Activated T-cell treated with anti-CD3 and anti-CD28 coated beads for 4 hours (primary cell): ENCODE measurements around the gene NINL.

Experiments
- DNase-seq: peaks from one replicate; pipeline ENCODE4 v3.0.0-alpha.2; 2020

Gene NINL

GRCh38 chr20:25461786-25462545, 123.4 kb downstream of the NINL start:
- DNase-seq, result no peak

DNA sequence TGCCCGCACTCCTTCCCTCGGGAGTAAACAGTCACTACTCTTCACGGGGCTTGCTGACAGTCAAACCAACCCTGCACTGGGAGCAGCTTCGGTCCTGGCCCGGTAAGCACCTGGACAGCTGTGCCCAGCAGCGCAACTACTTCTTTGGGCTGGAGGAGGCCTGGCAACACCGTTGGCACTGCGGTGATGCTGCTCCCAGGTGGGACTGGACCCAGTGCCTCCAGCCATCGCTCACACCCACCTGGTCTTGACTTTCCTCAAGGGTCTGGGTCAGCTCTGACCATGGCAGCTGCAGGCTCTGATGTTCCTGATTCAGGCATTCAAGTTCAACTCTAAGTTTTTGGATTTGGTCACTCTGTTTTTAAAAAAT, 124.1 kb downstream of the NINL start:
- no peak for DNase-seq

GRCh38 chr20:25460566-25461280, 124.6 kb downstream of the NINL start:
- DNase-seq, result no peak

GRCh38 chr20:25459916-25460535, 125.3 kb downstream of the NINL start:
- DNase-seq, result no peak

- DNase-seq, result no peak
These were observed 126.1 kb downstream of the NINL start for GRCh38 chr20:25459111-25459830.

GRCh38 chr20:25457886-25458680, 127.2 kb downstream of the NINL start:
- DNase-seq, result no peak

DNA sequence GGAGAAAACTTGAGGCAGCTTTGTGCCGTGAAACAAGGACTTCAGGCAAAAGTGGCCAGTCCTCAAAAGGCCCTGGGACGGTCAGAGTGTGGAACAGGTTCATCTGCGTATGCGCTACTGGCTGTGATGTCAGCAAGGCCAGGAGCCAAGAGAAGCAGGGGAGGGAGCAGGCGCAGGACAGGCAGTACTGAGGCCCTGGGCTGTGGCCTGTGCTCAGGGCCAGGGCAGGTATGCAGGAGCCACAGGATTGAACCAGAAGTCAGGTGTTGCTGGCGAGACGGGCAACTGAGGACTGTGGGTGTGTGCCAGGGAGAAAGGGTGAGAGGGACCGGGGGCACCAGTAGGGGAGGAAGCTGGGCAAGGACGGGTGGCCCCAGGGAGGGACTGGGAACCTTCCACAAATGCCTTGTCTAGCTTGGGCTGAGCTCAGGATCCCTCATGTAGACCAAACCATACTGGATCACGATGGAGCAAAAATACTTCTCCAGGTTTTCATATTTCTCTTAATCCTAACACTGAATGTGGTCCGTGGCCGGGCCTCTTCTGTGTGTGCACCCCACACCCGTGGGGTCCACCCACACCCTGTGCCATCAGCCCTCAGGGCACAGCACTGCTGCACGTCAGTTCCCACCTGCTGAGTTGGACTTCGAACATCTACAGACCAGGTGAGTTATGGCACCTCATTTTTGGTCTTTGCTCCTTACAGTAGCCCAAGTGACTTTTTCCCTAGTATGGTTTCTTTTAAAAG, 131.0 kb downstream of the NINL start:
- DNase-seq, result no peak

DNA sequence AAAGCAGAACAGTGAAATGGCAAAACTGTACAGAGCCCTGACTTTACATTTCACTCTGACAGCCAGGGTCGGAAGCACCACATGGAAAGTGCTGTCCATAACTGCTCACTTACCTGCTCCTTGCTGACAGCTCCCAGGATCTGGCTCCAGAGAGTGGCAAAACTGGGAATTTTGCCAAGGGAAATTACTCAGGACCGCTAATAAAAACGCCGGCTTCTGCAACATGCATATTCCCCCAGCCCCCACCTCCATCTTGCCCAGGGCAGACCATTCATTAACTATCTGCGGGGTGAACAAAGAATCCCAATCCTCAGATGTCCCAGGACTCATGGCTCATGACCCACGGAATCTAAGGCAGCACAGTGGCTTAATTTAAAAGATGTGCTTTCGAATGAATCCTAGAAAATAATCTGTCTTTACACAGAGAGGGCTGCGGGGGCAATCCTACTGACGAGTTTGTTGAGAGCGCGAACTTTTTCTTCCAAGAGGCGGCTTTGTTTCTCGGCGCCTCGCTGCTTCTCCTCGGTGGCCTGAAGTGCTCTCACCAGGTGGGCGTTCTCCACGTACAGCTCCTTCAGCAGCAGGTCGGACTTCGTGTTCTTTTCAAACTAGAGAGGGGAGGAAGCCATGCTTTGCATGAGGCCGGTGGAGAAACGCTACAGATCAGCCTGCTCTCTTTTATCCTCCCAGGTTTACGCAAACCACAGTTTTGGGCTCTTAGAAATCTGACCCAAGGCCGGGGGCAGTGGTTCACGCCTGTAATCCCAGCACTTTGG, 132.1 kb downstream of the NINL start:
- DNase-seq, result no peak

GRCh38 chr20:25452333-25452732, 133.0 kb downstream of the NINL start:
- no peak for DNase-seq

DNA sequence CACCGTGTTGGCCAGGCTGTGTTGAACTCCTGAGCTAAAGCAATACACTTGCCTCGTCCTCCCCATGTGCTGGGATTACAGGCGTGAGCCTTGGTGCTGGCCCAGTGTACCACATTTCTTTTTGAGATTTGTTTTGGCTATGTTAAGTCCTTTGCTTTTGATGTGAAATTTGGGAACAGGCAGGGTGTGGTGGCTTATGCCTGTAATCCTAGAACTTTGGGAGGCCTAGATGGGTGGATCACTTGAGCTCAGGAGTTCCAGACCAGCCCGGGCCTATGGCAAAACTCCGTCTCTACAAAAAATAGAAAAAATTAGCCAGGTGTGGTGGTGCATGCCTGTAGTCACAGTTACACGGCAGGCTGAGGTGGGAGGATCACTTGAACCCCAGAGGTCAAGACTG, 137.7 kb downstream of the NINL start:
- DNase-seq, result no peak

DNA sequence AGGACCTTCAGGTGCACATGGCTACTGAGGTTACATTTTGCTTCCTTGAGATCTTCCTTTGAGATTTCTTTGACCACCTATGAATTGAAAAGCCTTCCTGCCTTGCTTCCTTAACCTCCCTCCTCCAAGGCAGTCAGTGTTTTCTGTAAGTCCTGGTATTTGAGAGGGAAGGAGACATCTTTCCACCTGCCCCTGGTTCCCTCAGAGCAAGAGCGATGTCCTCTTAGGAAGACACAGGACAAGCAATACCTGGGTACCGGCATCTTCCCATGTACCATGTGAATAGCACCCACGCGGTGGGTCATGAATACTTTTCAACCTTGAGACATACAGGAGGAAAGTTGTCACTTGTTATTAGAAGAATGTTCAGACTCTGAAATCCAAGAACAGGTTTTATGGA, 140.8 kb downstream of the NINL start:
- no peak for DNase-seq

- DNase-seq, result no peak
These were observed 146.0 kb downstream of the NINL start for GRCh38 chr20:25439328-25439727.

- no peak for DNase-seq
These were observed 148.2 kb downstream of the NINL start for GRCh38 chr20:25437153-25437581.

GRCh38 chr20:25424536-25424935, 160.8 kb downstream of the NINL start:
- no peak for DNase-seq

DNA sequence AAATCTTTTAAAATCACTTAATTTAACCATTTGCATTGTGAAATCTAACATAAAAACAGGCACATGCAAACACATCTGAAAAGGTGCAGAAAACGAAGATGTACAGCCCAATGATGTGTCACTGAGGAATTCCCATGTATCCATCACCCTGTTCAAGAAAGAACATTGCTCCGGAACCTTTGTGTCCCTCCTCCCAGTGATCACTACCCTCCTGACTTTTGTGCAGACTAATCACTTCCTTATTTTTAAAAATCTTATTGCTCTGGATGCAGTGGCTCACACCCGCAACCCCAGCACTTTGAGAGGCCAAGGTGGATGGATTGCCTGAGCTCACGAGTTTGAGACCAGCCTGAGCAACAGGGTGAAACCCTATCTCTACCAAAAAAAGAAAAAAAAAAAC, 163.3 kb downstream of the NINL start:
- no peak for DNase-seq

DNA sequence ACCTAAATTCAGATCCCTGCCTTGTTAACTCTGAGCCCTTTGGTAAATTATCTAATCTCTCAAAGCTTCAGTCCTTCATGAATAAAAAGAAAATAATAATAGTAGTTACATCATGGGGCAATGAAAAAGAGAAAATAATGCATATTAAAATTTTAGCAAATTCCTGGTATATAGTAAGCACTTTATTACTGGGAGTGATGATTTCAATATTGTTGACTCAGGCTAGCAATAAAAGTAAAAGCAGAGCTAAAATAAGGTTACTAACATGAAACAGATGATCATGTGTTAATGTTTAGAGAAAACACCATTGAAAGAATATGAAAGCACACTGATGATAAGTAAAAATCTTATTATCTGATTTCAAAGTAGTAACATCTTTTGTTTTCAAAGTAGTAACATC, 164.2 kb downstream of the NINL start:
- no peak for DNase-seq

DNA sequence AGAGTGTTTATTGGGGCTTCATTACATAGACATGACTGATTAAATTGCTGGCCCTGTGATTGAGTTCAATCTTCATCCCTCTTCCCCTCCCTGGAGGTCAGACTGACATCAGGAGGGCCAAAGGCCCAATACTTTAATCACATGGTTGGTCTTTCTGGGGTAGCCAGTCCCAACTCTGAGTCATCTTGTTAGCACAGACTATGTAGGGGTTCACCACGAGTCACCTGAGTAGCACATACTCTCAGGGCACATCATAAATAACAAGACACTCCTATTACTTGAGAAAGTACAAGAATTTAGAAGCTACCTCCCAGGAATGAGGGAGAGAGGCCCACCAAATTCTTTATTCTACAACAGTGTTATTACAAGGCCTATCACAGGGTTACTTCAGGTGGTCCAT, 166.6 kb downstream of the NINL start:
- no peak for DNase-seq

GRCh38 chr20:25408890-25409289, 176.4 kb downstream of the NINL start:
- no peak for DNase-seq

GRCh38 chr20:25408170-25408547, 177.2 kb downstream of the NINL start:
- DNase-seq, result no peak

DNA sequence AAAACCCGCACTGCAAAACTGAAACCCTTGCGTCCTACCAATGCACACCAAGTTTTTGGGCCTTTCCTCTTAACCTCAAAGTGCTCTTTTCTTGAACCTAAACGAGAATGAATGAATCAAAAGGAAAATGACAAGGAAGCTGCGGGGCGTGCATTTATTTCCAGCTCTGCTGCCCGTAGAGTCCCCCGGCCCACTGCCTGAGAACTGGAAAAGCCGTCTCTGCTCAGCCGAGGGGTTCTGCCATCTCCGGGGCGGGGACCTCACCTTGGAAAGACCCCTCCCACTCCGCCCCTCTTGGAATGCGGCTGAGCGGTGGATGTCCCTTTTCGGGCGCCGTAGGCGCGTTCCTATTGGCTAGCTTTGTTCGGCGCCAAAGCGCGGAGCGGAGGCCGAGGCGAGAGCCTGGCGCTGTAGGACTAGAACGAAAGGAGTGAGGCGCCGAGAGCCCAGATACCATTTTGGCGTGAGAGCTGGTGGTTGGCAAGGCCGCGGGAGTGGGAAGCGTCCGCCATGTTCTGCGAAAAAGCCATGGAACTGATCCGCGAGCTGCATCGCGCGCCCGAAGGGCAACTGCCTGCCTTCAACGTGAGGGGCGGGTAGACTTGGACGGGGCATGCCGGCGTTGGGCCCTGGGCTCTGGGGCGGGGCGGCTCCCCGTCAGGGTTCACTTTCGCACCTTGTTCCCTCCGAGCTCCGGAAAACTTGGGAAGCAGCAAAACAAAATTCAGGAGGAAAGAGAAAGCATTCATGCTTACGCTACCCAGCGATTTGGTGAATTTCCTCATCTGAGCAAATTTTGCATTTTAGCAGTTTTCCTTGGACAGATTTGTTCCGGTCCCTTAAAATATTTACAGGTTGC, 177.8 kb downstream of the NINL start, which contains the start of gene GINS1:
Gene GINS1 (plus strand): TSS at position 363 of the 859 bp plus-strand sequence. CDS start 148 bp downstream, at position 511.
- peak; percentile 64 for DNase-seq
